Measurements from ENCODE around the gene TACR2. TPM values are rescaled to one million over a fixed set of nuclear protein-coding genes. Genes with fewer than 3 reads are reported as not detected.

TACR2 gene
- total RNA-seq, 2 donors from 2014 or later = not detected

DNA sequence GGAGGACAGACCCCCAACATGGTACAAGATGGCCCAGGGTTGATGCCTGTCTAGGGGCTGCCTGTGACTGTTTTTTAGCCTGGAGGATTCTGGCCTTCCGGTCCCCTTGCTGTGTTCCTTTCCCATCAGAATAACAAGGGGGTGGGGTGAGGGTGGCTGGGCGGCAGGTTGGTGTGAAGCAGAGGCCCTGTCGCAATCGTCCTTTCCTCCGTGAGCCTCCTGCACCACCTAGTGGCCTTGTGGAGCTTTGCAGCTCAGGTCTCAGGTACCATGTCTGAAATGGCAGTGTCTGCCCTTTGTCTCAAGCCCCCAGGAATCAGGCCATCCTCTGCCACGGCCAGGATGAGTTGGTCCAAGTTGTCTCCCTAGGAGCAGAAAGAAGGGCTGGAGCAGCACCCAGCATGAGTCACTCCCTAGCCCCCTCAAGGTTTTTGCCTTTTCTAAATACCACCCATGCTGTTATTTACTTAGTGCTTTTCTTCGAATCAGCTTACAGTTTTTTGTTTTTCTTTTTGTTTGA, 24.2 kb downstream of the TACR2 start:
- Mint-ChIP-seq H3K9me3 (no peaks in the 10 kb centered on the region), H3K27me3 (ENCODE audit: insufficient read depth) (no peaks in the 10 kb centered on the region), H3K36me3 (ENCODE audit: low read depth) (peaks cover 47% of the 10 kb centered on the region), H3K4me1 (peaks cover 22% of the 10 kb centered on the region), H3K27ac (peak overlapping the region; percentile 84), H3K4me3 (no peak overlapping the region)
- peaks cover 19% of the 10 kb centered on the region for H3K36me3 ChIP-seq (ENCODE audit: control insufficient read depth, insufficient read depth, low read length)
- no peak overlapping the region for H3K27ac ChIP-seq (ENCODE audit: low read depth, low read length)
- TF ChIP-seq, protein P1, sequence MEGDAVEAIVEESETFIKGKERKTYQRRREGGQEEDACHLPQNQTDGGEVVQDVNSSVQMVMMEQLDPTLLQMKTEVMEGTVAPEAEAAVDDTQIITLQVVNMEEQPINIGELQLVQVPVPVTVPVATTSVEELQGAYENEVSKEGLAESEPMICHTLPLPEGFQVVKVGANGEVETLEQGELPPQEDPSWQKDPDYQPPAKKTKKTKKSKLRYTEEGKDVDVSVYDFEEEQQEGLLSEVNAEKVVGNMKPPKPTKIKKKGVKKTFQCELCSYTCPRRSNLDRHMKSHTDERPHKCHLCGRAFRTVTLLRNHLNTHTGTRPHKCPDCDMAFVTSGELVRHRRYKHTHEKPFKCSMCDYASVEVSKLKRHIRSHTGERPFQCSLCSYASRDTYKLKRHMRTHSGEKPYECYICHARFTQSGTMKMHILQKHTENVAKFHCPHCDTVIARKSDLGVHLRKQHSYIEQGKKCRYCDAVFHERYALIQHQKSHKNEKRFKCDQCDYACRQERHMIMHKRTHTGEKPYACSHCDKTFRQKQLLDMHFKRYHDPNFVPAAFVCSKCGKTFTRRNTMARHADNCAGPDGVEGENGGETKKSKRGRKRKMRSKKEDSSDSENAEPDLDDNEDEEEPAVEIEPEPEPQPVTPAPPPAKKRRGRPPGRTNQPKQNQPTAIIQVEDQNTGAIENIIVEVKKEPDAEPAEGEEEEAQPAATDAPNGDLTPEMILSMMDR (conservative IDR thresholded peaks at IDR 0.05) = peak; percentile 95
- WGBS, 2 experiments (ENCODE audit: insufficient coverage in 1 of 2, insufficient read length in 1 of 2) = 0 to 13% methylated on average over 1 to 6 of the region's 7 CpGs
- no peak overlapping the region for H3K9ac ChIP-seq (ENCODE audit: extremely low read depth, low read length, poor library complexity, severe bottlenecking)
- H3K4me3 ChIP-seq (ENCODE audit: low read length) = no peak overlapping the region
- DNase-seq = peak; percentile 97
- H3K27me3 ChIP-seq (ENCODE audit: control insufficient read depth, insufficient read depth, low read length, poor library complexity, severe bottlenecking) = no peaks in the 10 kb centered on the region
- no peaks in the 10 kb centered on the region for H3K4me1 ChIP-seq (ENCODE audit: control insufficient read depth, insufficient read depth, low read length)
- H3K9me3 ChIP-seq (ENCODE audit: control insufficient read depth, low read length) = no peaks in the 10 kb centered on the region

DNA sequence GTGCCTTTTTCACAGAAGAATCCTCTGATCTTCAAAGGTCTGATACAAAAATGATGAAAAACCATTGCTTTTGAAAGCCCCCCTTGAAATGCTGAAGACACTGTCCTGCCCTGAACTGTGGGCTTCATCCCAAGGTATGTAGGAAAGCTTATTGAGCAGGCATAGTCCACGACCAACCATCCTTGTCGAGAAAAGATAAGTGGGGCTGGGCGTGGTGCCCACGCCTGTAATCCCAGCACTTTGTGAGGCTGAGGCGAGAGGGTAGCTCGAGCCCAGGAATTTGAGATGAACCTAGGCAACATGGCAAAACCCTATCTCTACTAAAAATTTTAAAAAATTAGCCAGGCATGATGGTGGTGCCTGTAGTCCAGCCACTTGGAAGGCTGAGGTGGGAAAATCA, 25.6 kb downstream of the TACR2 start:
- Histone ChIP-seq H3K27me3 (ENCODE audit: control insufficient read depth, insufficient read depth, low read length, poor library complexity, severe bottlenecking) (no peaks in the 10 kb centered on the region), H3K36me3 (ENCODE audit: control insufficient read depth, insufficient read depth, low read length) (peaks cover 22% of the 10 kb centered on the region), H3K4me1 (ENCODE audit: control insufficient read depth, insufficient read depth, low read length) (no peaks in the 10 kb centered on the region), H3K9ac (ENCODE audit: extremely low read depth, low read length, poor library complexity, severe bottlenecking) (no peak overlapping the region), H3K27ac (ENCODE audit: low read depth, low read length) (no peak overlapping the region), H3K4me3 (ENCODE audit: low read length) (no peak overlapping the region), H3K9me3 (ENCODE audit: control insufficient read depth, low read length) (no peaks in the 10 kb centered on the region)
- TF ChIP-seq, protein P1 (conservative IDR thresholded peaks at IDR 0.05) = no peak
- 95% methylated on average over 6 of the region's 6 CpGs for WGBS, 2 experiments (ENCODE audit: insufficient coverage in 1 of 2, insufficient read length in 1 of 2)
- DNase-seq = peak; percentile 26
- H3K27me3 Mint-ChIP-seq (ENCODE audit: insufficient read depth) = no peaks in the 10 kb centered on the region
- peak overlapping the region; percentile 35 for H3K27ac Mint-ChIP-seq
- no peaks in the 10 kb centered on the region for H3K9me3 Mint-ChIP-seq
- H3K4me1 Mint-ChIP-seq = peaks cover 22% of the 10 kb centered on the region
- H3K36me3 Mint-ChIP-seq (ENCODE audit: low read depth) = peaks cover 46% of the 10 kb centered on the region
- no peak overlapping the region for H3K4me3 Mint-ChIP-seq

DNA sequence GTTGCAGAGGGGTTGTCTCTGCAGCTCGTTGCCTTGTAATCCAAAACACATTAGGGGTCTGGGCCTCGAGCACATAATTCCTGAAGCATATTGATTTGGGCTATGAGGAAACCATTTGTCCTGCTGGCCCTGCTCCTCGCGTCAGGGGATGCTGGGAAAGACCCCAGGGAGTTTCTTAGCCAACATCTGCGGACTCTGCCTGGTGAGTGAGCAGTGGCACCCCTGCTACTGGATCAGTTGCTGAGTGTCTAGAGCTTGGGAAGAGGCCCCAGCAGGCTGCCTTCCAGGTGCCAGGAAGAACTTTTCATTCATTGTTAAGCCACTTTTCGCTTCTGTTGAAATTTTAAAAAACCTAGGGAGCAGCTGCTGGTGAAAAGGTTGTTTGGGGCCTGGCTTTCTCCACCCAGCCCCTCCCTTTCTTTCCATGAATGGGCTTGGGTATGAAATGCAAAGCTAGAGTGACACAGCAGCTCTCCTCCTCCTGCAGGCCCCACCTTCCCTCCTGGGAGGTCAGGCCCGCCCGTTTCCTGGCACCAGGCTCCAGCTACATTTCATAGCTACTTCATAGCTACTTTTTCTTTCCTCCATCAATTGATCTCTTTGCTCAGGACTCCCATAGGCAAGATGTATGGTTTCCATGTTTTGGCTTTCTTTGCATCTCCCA, 26.8 kb downstream of the TACR2 start:
- Histone ChIP-seq H3K4me3 (ENCODE audit: low read length) (no peak overlapping the region), H3K4me1 (ENCODE audit: control insufficient read depth, insufficient read depth, low read length) (no peaks in the 10 kb centered on the region), H3K36me3 (ENCODE audit: control insufficient read depth, insufficient read depth, low read length) (peaks cover 22% of the 10 kb centered on the region), H3K9ac (ENCODE audit: extremely low read depth, low read length, poor library complexity, severe bottlenecking) (no peak overlapping the region), H3K27ac (ENCODE audit: low read depth, low read length) (no peak overlapping the region), H3K9me3 (ENCODE audit: control insufficient read depth, low read length) (no peaks in the 10 kb centered on the region), H3K27me3 (ENCODE audit: control insufficient read depth, insufficient read depth, low read length, poor library complexity, severe bottlenecking) (no peaks in the 10 kb centered on the region)
- peak; percentile 90 for DNase-seq
- Mint-ChIP-seq H3K36me3 (ENCODE audit: low read depth) (peaks cover 52% of the 10 kb centered on the region), H3K9me3 (no peaks in the 10 kb centered on the region), H3K27ac (peak overlapping the region; percentile 9), H3K4me3 (no peak overlapping the region), H3K27me3 (ENCODE audit: insufficient read depth) (no peaks in the 10 kb centered on the region), H3K4me1 (peaks cover 22% of the 10 kb centered on the region)
- TF ChIP-seq, protein P1 (conservative IDR thresholded peaks at IDR 0.05) = no peak
- 50 to 57% methylated on average over 6 to 8 of the region's 8 CpGs for WGBS, 2 experiments (ENCODE audit: insufficient coverage in 1 of 2, insufficient read length in 1 of 2)
